Measurements from ENCODE around the gene SLIT1.

Gene SLIT1

GRCh38 chr10:96967847-96968246 is 217.9 kb downstream of the SLIT1 start:
- Mint-ChIP-seq H3K27me3 (no peaks in the 10 kb centered on the region), H3K4me3 (no peak overlapping the region), H3K9me3 (no peaks in the 10 kb centered on the region), H3K27ac (peak overlapping the region in 1 of 2 donors; percentile 16), H3K36me3 (ENCODE audit: insufficient read depth) (peaks cover 7% of the 10 kb centered on the region), H3K4me1 (ENCODE audit: low read depth in 2 of 2) (peaks cover 2% of the 10 kb centered on the region in 2 donors)
- DNase-seq (no peak), ATAC-seq (replicated peaks) (no peak)

GRCh38 chr10:96964131-96964530 is 221.6 kb downstream of the SLIT1 start:
- ATAC-seq (replicated peaks), result no peak
- Mint-ChIP-seq H3K4me1 (ENCODE audit: low read depth in 2 of 2) (peaks cover 2 to 3% of the 10 kb centered on the region in 2 donors), H3K4me3 (no peak overlapping the region), H3K27ac (no peak overlapping the region), H3K36me3 (ENCODE audit: insufficient read depth) (peaks cover 7% of the 10 kb centered on the region), H3K9me3 (no peaks in the 10 kb centered on the region), H3K27me3 (no peaks in the 10 kb centered on the region)
- no peak for DNase-seq

- Mint-ChIP-seq H3K27ac (no peak overlapping the region), H3K9me3 (no peaks in the 10 kb centered on the region), H3K36me3 (ENCODE audit: insufficient read depth) (peaks cover 12% of the 10 kb centered on the region), H3K4me1 (ENCODE audit: low read depth in 2 of 2) (peaks cover 0 to 3% of the 10 kb centered on the region in 2 donors), H3K4me3 (no peak overlapping the region), H3K27me3 (no peaks in the 10 kb centered on the region)
- no peak for ATAC-seq (replicated peaks)
- no peak for DNase-seq
Observed at GRCh38 chr10:96960872-96961271, 224.9 kb downstream of the SLIT1 start.

- Mint-ChIP-seq H3K9me3 (no peaks in the 10 kb centered on the region), H3K4me1 (ENCODE audit: low read depth in 2 of 2) (peaks cover 0 to 3% of the 10 kb centered on the region in 2 donors), H3K4me3 (no peak overlapping the region), H3K27ac (peak overlapping the region in 1 of 2 donors; percentile 15), H3K27me3 (no peaks in the 10 kb centered on the region), H3K36me3 (ENCODE audit: insufficient read depth) (peaks cover 23% of the 10 kb centered on the region)
- DNase-seq (no peak), ATAC-seq (replicated peaks) (no peak)
Observed at GRCh38 chr10:96959733-96960132, 226.0 kb downstream of the SLIT1 start.

- no peak for ATAC-seq (replicated peaks)
- Mint-ChIP-seq H3K27me3 (no peaks in the 10 kb centered on the region), H3K36me3 (ENCODE audit: insufficient read depth) (peaks cover 39% of the 10 kb centered on the region), H3K4me1 (ENCODE audit: low read depth in 2 of 2) (peaks cover 0 to 3% of the 10 kb centered on the region in 2 donors), H3K27ac (no peak overlapping the region), H3K4me3 (no peak overlapping the region), H3K9me3 (no peaks in the 10 kb centered on the region)
- DNase-seq, result no peak
Observed at GRCh38 chr10:96958071-96958470, 227.7 kb downstream of the SLIT1 start.

- no peak for DNase-seq
- Mint-ChIP-seq H3K9me3 (no peaks in the 10 kb centered on the region), H3K27me3 (no peaks in the 10 kb centered on the region), H3K4me3 (no peak overlapping the region), H3K27ac (no peak overlapping the region), H3K4me1 (ENCODE audit: low read depth in 2 of 2) (no peaks in the 10 kb centered on the region), H3K36me3 (ENCODE audit: insufficient read depth) (peaks cover 48% of the 10 kb centered on the region)
- no peak for ATAC-seq (replicated peaks)
Observed at GRCh38 chr10:96955794-96956193, 230.0 kb downstream of the SLIT1 start.

GRCh38 chr10:96951954-96952353 is 233.8 kb downstream of the SLIT1 start:
- Mint-ChIP-seq H3K27ac (no peak overlapping the region), H3K4me3 (no peak overlapping the region)
- no peak for ATAC-seq (replicated peaks)

GRCh38 chr10:96949039-96949683 is 236.6 kb downstream of the SLIT1 start:
- Mint-ChIP-seq H3K4me3 (no peak overlapping the region), H3K4me1 (ENCODE audit: low read depth in 2 of 2) (peaks cover 1 to 24% of the 10 kb centered on the region in 2 donors), H3K9me3 (no peaks in the 10 kb centered on the region), H3K27ac (no peak overlapping the region), H3K27me3 (no peaks in the 10 kb centered on the region), H3K36me3 (ENCODE audit: insufficient read depth) (peaks cover 38% of the 10 kb centered on the region)
- ATAC-seq (replicated peaks) (no peak), DNase-seq (no peak)

More at GRCh38 chr10:96951954-96952353, 233.8 kb downstream of the SLIT1 start:
- H3K9me3 Mint-ChIP-seq, result no peaks in the 10 kb centered on the region
- peaks cover 58% of the 10 kb centered on the region for H3K36me3 Mint-ChIP-seq (ENCODE audit: insufficient read depth)
- H3K4me1 Mint-ChIP-seq (ENCODE audit: low read depth in 2 of 2), result peaks cover 1 to 10% of the 10 kb centered on the region in 2 donors
- no peaks in the 10 kb centered on the region for H3K27me3 Mint-ChIP-seq
- DNase-seq, result no peak

All from effector memory CD8-positive, alpha-beta T cell (primary cell).